Mesendoderm (in vitro differentiated cells): ENCODE measurements around the gene C10orf67.
"Not testable (repeated sequence)": the region's sequence is repeated elsewhere in the genome, so short reads cannot be mapped to it uniquely, and the experiment has no call there.

Experiments used
- DNase-seq: peaks from one replicate; pipeline ENCODE4 v3.0.0; 2013
- H2AK5ac ChIP-seq: 2 replicates; pipeline ENCODE4 v1.6.1; 2013; ENCODE audit warnings: low read length, inconsistent platforms
- H2BK120ac ChIP-seq: 2 replicates; pipeline ENCODE4 v1.6.1; 2013; ENCODE audit warnings: low read depth, mild to moderate bottlenecking, low read length, moderate library complexity, mixed read lengths
- H2BK15ac ChIP-seq: replicated peaks from 2 replicates; pipeline ENCODE4 v1.6.1; 2013; ENCODE audit warnings: low read depth, mild to moderate bottlenecking, moderate library complexity
- H2BK5ac ChIP-seq: 2 replicates; pipeline ENCODE4 v1.6.1; 2013; ENCODE audit warnings: low read length, inconsistent platforms
- H3K18ac ChIP-seq: 2 replicates; pipeline ENCODE4 v1.6.1; 2013; ENCODE audit warnings: mild to moderate bottlenecking, low read length, mixed read lengths
- H3K23ac ChIP-seq: one replicate; pipeline ENCODE4 v1.6.1; 2013; ENCODE audit warnings: low read length
- H3K27ac ChIP-seq: 2 replicates; pipeline ENCODE4 v1.5.1; 2013; ENCODE audit warnings: low read depth, mild to moderate bottlenecking, inconsistent platforms, low read length, moderate library complexity
- H3K27me3 ChIP-seq: 2 replicates; pipeline ENCODE4 v1.6.1; 2013; ENCODE audit warnings: low read length, control low read depth, mild to moderate bottlenecking, inconsistent platforms; ENCODE audit not compliant: insufficient read depth, poor library complexity
- H3K36me3 ChIP-seq: 2 replicates; pipeline ENCODE4 v1.6.1; 2013; ENCODE audit warnings: low read length, inconsistent platforms; ENCODE audit not compliant: control insufficient read depth, insufficient read depth
- H3K4ac ChIP-seq: one replicate; pipeline ENCODE4 v1.6.1; 2013; ENCODE audit warnings: low read depth, mild to moderate bottlenecking, low read length, moderate library complexity
- H3K4me1 ChIP-seq: 2 replicates; pipeline ENCODE4 v1.6.1; 2013; ENCODE audit warnings: low read depth, low read length, inconsistent platforms; ENCODE audit not compliant: control insufficient read depth
- H3K4me2 ChIP-seq: 2 replicates; pipeline ENCODE4 v1.6.1; 2013; ENCODE audit warnings: low read length
- H3K4me3 ChIP-seq: 2 replicates; pipeline ENCODE4 v1.5.1; 2013; ENCODE audit warnings: mild to moderate bottlenecking, low read length
- H3K56ac ChIP-seq: one replicate; pipeline ENCODE4 v1.6.1; 2013; ENCODE audit warnings: low read length
- H3K79me1 ChIP-seq: 2 replicates; pipeline ENCODE4 v1.6.1; 2013; ENCODE audit warnings: low read length, inconsistent platforms
- H3K79me2 ChIP-seq: 2 replicates; pipeline ENCODE4 v1.6.1; 2013; ENCODE audit warnings: mild to moderate bottlenecking, low read length; ENCODE audit not compliant: control insufficient read depth, insufficient read depth
- H3K9ac ChIP-seq: 2 replicates; pipeline ENCODE4 v1.6.1; 2013; ENCODE audit warnings: low read length, inconsistent platforms
- H4K5ac ChIP-seq: one replicate; pipeline ENCODE4 v1.6.1; 2013; ENCODE audit warnings: low read length
- H4K8ac ChIP-seq: one replicate; pipeline ENCODE4 v1.6.1; 2013; ENCODE audit warnings: low read depth, mild to moderate bottlenecking, control low read depth, low read length, moderate library complexity
- WGBS: extraction: QIAGEN DNeasy Blood & Tissue Kit; methylation state at CpG from one replicate; pipeline ENCODE4 v1.1.7; 2013; ENCODE audit warnings: low lambda C conversion rate, missing lambda C conversion rate; ENCODE audit not compliant: insufficient coverage; ENCODE audit errors: extremely low coverage; 5-methylcytosine and 5-hydroxymethylcytosine counted together

Gene C10orf67

DNA sequence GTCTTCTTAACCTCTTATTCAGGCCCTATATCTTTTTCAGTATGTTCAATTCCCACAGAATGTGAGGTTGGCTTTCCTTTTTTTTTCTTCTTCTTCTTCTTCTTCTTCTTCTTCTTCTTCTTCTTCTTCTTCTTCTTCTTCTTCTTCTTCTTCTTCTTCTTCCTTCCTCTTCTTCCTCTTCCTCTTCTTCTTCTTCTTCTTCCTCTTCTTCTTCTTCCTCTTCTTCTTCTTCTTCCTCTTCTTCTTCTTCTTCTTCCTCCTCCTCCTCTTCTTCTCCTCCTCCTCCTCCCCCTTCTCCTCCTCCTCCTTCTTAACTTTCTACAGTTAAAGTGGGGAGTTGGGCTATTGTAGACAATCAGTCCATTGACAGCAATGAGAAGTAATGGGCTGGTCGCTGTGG lies 6.1 kb upstream of the C10orf67 start:
- H3K79me1 ChIP-seq, H3K18ac ChIP-seq, H2BK15ac ChIP-seq, H3K23ac ChIP-seq, H3K79me2 ChIP-seq, H2AK5ac ChIP-seq, H3K4ac ChIP-seq, H4K5ac ChIP-seq, H3K36me3 ChIP-seq, H3K9ac ChIP-seq, H3K27ac ChIP-seq, H2BK5ac ChIP-seq, H2BK120ac ChIP-seq, H3K4me2 ChIP-seq, H3K4me1 ChIP-seq, H4K8ac ChIP-seq, H3K4me3 ChIP-seq, H3K27me3 ChIP-seq, DNase-seq, H3K56ac ChIP-seq: not testable (repeated sequence)
- WGBS: no CpG with 5 or more reads among the region's 1 CpG

DNA sequence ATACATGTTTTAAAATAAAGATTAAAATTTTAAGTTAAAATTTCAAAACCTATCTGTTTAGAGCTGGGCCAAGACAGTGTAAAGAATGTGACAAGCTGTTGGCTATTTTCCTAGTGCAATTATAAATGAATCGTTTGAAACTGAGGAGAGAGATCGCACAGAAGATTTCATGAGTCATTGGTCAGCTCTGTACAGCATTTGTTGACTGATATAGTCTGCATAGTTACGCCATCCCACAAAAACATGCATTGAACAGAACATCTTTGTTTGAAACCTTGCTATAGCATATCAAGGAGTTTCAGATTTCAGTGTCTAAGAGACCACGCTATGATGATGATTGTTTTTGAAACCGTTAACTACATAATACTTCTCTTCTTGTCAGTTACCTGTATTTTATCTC lies 1.3 kb upstream of the C10orf67 start:
- Histone ChIP-seq H3K56ac (no peak overlapping the region), H3K4me2 (no peak overlapping the region), H3K27me3 (no peaks in the 10 kb centered on the region), H2AK5ac (no peak overlapping the region), H3K23ac (no peak overlapping the region), H4K5ac (no peak overlapping the region), H3K36me3 (no peaks in the 10 kb centered on the region), H4K8ac (no peak overlapping the region), H3K4me1 (no peaks in the 10 kb centered on the region), H3K79me2 (no peaks in the 10 kb centered on the region), H3K9ac (no peak overlapping the region), H3K4ac (no peak overlapping the region), H2BK120ac (no peak overlapping the region), H3K27ac (no peak overlapping the region), H2BK15ac (no peak overlapping the region), H2BK5ac (no peak overlapping the region), H3K79me1 (no peaks in the 10 kb centered on the region), H3K4me3 (no peak overlapping the region), H3K18ac (no peak overlapping the region)
- WGBS: no CpG with 5 or more reads among the region's 5 CpGs
- DNase-seq: no peak

DNA sequence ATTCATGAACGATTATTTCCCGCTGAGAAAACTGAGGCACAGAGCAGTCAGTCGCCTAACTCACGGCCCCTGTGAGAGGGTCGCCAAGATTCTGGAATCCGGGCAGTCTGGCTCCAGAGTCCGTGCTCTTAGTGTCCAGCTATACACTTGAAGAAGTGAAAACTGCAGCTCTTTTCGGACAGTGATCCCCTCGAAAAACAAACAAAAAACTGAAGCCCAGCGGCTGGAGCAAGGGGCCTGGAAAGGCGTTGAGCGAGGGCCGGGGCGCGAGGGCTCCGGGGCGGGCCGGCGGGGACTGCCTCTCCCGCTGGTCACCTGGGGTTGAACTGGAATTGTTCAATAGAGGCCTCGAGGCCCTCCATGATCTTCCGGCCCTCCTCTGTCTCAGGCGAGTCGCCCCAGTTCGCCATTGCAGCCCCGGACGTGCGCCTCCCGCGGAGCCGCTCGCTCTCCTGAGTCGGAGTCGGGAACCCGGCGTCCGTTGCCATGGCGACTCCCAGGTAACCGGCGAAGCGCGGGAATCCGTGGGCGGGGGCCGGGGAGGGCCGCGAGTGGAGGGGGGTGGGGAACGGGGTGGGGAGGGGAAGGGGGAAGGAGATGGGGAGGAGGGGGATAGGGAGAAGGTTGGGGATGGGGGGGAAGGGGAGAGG lies 881 bp downstream of the C10orf67 start:
- H3K23ac ChIP-seq: no peak overlapping the region
- no peaks in the 10 kb centered on the region for H3K79me1 ChIP-seq
- no peak overlapping the region for H3K4ac ChIP-seq
- no peak overlapping the region for H4K5ac ChIP-seq
- H4K8ac ChIP-seq: no peak overlapping the region
- H3K4me3 ChIP-seq: peak overlapping the region; percentile 28
- H3K79me2 ChIP-seq: no peaks in the 10 kb centered on the region
- H2BK5ac ChIP-seq: no peak overlapping the region
- no peak overlapping the region for H2BK120ac ChIP-seq
- no peaks in the 10 kb centered on the region for H3K36me3 ChIP-seq
- peak overlapping the region; percentile 39 for H3K9ac ChIP-seq
- H3K4me2 ChIP-seq: peak overlapping the region; percentile 37
- peak overlapping the region; percentile 78 for H3K56ac ChIP-seq
- no CpG with 5 or more reads among the region's 48 CpGs for WGBS
- H3K27ac ChIP-seq: no peak overlapping the region
- H2AK5ac ChIP-seq: no peak overlapping the region
- H3K18ac ChIP-seq: peak overlapping the region; percentile 41
- H3K4me1 ChIP-seq: no peaks in the 10 kb centered on the region
- H3K27me3 ChIP-seq: no peaks in the 10 kb centered on the region
- H2BK15ac ChIP-seq: no peak overlapping the region
- peak; percentile 77 for DNase-seq

DNA sequence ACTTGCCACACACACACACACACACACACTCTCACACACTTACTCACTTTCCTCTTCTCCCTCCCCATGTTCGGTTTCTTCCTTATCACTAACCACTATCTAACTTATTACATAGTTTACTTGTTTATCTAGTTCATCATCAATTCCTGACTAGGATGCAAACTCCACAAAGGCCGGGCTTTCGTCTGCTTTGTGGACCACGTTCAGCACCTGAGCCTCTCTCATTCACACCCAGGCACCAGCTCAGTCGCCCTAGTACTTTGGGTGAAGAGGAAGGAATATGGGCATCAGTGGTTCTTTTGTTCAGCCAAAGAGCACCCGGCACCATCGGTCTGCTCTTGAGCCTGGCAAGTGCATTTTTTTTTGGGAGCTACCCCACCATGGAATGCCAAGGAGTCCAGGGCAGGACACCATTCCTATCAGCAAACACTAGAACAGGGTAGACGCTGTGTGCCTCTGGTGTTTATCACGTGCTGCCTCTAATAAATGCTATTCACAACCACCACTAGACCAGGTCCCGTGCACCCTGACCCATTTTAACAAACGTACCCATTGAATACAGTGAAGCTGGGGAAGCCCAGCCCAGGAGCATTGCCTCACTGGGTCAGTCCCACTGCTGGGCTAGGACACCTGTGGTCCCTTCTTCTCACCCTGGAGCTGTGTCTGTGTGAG lies 2.2 kb downstream of the C10orf67 start:
- no peak overlapping the region for H2BK5ac ChIP-seq
- no peak overlapping the region for H3K9ac ChIP-seq
- no peaks in the 10 kb centered on the region for H3K79me1 ChIP-seq
- no peak overlapping the region for H3K4ac ChIP-seq
- no peak overlapping the region for H4K5ac ChIP-seq
- H3K56ac ChIP-seq: no peak overlapping the region
- H3K27me3 ChIP-seq: no peaks in the 10 kb centered on the region
- H3K79me2 ChIP-seq: no peaks in the 10 kb centered on the region
- H2AK5ac ChIP-seq: no peak overlapping the region
- no peaks in the 10 kb centered on the region for H3K4me1 ChIP-seq
- H3K36me3 ChIP-seq: no peaks in the 10 kb centered on the region
- no peak overlapping the region for H3K27ac ChIP-seq
- WGBS: 100% methylated on average over 1 of the region's 11 CpGs
- no peak for DNase-seq
- H4K8ac ChIP-seq: no peak overlapping the region
- no peak overlapping the region for H3K4me3 ChIP-seq
- no peak overlapping the region for H3K23ac ChIP-seq
- no peak overlapping the region for H3K18ac ChIP-seq
- no peak overlapping the region for H2BK120ac ChIP-seq
- no peak overlapping the region for H3K4me2 ChIP-seq
- H2BK15ac ChIP-seq: no peak overlapping the region

DNA sequence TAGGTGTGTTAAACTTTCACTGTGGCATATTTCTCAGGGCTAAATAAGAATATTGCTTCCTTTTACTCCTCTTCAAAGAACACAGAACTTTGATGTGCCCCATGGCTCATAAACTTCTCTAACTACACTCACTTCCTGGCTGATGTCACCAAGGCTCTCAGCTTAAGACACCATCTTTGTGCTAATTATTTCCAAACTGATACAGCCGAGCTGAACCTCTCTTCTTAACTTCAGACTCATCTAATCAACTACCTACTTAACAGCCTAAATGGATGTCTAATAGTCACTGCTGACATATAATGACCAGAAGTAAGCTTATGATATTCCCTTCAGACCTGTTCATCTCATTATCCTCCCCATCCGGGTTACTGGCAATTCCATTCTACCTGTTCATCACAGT lies 3.6 kb downstream of the C10orf67 start:
- Histone ChIP-seq H3K23ac (no peak overlapping the region), H4K8ac (no peak overlapping the region), H3K4me2 (no peak overlapping the region), H3K36me3 (no peaks in the 10 kb centered on the region), H3K4me1 (no peaks in the 10 kb centered on the region), H2BK5ac (no peak overlapping the region), H3K4ac (no peak overlapping the region), H3K56ac (no peak overlapping the region), H3K9ac (no peak overlapping the region), H3K79me2 (no peaks in the 10 kb centered on the region), H3K27ac (no peak overlapping the region), H2AK5ac (no peak overlapping the region), H2BK120ac (no peak overlapping the region), H3K79me1 (no peaks in the 10 kb centered on the region), H2BK15ac (no peak overlapping the region), H3K27me3 (no peaks in the 10 kb centered on the region), H3K4me3 (no peak overlapping the region), H4K5ac (no peak overlapping the region), H3K18ac (no peak overlapping the region)
- no CpG with 5 or more reads among the region's 2 CpGs for WGBS
- no peak for DNase-seq

DNA sequence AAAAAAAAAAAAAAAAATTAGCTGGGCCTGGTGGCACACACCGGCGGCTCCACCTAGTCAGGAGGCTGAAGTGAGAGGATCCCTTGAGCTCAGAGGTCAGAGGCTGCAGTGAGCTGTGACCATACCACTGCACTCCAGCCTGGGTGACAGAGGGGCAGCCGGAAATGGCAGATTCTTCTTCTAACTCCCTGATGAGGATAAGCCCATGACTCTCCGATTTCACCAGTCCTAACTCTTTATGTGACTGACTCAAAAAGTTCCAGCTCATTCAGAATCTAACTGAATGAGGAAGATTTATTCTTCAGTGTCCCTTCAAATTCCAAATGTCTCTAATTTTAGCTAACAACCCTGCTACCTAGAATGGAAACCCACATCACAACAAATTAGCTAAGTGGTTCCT lies 4.2 kb downstream of the C10orf67 start:
- Histone ChIP-seq H2AK5ac (no peak overlapping the region), H2BK120ac (no peak overlapping the region)

More for the DNA sequence above, 4.2 kb downstream of the C10orf67 start:
- no peaks in the 10 kb centered on the region for H3K36me3 ChIP-seq
- H4K8ac ChIP-seq: no peak overlapping the region
- no peak overlapping the region for H3K23ac ChIP-seq
- H4K5ac ChIP-seq: no peak overlapping the region
- H3K4ac ChIP-seq: no peak overlapping the region
- no peak overlapping the region for H3K18ac ChIP-seq
- no peak overlapping the region for H3K56ac ChIP-seq
- H3K9ac ChIP-seq: no peak overlapping the region
- H3K27me3 ChIP-seq: no peaks in the 10 kb centered on the region
- no peak for DNase-seq
- H3K4me2 ChIP-seq: no peak overlapping the region
- no CpG with 5 or more reads among the region's 4 CpGs for WGBS
- no peaks in the 10 kb centered on the region for H3K79me2 ChIP-seq
- H3K4me1 ChIP-seq: no peaks in the 10 kb centered on the region
- H3K27ac ChIP-seq: no peak overlapping the region
- H3K79me1 ChIP-seq: no peaks in the 10 kb centered on the region
- no peak overlapping the region for H3K4me3 ChIP-seq
- H2BK5ac ChIP-seq: no peak overlapping the region
- no peak overlapping the region for H2BK15ac ChIP-seq
